Memory B cell (primary cell): Measurements from ENCODE around the gene LDLRAD1.
"Not testable (repeated sequence)": the region's sequence is repeated elsewhere in the genome, so short reads cannot be mapped to it uniquely, and the experiment has no call there.

Experiments used
- ATAC-seq: fragments of 150-1000 bp; cut with Tn5 transposase; 2 replicates; pipeline ENCODE4 v1.10.0; 2021; ENCODE audit warnings: low read depth, mild to moderate bottlenecking, moderate library complexity
- DNase-seq, 2 donors: peaks; one replicate each; pipeline ENCODE4 v3.0.0; 2022; ENCODE audit warnings: low spot score in 2 of 2
- H3K27ac Mint-ChIP-seq: one replicate; pipeline ENCODE4 v1.8.0; 2022; ENCODE audit warnings: mild to moderate bottlenecking, moderate library complexity, mixed read lengths
- H3K27me3 Mint-ChIP-seq: one replicate; pipeline ENCODE4 v1.8.0; 2022; ENCODE audit warnings: mixed read lengths
- H3K36me3 Mint-ChIP-seq: one replicate; pipeline ENCODE4 v1.8.0; 2022; ENCODE audit warnings: mild to moderate bottlenecking, mixed read lengths
- H3K4me1 Mint-ChIP-seq: one replicate; pipeline ENCODE4 v1.8.0; 2022; ENCODE audit warnings: mixed read lengths
- H3K4me3 Mint-ChIP-seq: one replicate; pipeline ENCODE4 v1.8.0; 2022; ENCODE audit warnings: mild to moderate bottlenecking, moderate library complexity, mixed read lengths
- H3K9me3 Mint-ChIP-seq: one replicate; pipeline ENCODE4 v1.8.0; 2022; ENCODE audit warnings: mixed read lengths

Gene LDLRAD1

GRCh38 chr1:54037476-54037875, 19.5 kb upstream of the LDLRAD1 start:
- Mint-ChIP-seq H3K36me3 (peaks cover 23% of the 10 kb centered on the region), H3K4me1 (no peaks in the 10 kb centered on the region), H3K27ac (no peak overlapping the region), H3K9me3 (no peaks in the 10 kb centered on the region), H3K27me3 (no peaks in the 10 kb centered on the region), H3K4me3 (no peak overlapping the region)
- no peak for DNase-seq
- no peak for ATAC-seq

DNA sequence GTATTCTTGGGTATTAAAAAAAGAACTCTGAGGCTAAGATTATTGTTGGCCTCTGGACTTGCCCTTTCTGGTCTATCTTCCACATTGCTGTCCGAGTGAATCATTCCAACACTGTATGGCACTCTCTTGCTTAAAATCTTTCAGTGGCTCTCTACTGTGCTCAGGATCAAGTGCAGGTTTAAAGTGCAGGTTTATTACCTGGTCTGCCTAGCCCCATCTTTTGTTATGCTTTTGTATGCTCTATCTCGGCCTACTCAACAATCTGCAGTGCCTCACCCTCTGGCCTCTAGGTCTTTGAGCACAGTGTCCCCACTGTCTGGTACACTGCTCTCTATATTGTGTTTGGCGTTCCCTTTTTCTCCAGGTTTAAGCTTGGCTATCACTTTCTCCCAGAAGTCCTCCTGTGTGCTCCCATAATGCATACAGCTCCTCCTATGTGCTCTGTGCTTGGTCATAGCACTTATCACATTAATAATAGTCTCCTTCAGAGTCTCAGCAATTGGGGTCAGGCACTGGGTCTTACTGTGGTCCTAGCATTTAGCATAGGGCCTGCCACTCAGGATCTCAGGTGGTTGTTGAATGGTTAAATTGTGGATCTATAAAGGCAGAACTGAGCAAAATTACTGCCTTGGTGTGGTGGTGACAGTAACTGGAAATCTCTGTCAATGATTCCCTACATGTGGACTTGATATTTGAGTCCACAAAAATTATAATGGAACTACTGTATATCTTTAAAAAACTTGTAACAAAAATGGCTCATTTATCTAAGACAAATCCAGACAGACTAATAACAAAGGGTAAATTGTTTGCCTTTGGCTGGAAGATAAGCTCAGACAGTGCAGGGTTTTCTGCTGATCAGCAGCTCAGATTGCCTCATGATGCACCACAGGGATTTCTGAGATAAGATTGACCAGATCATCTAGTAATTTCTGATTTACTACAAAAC, 10.6 kb upstream of the LDLRAD1 start:
- Mint-ChIP-seq H3K27me3 (no peaks in the 10 kb centered on the region), H3K9me3 (no peaks in the 10 kb centered on the region), H3K36me3 (peaks cover 6% of the 10 kb centered on the region), H3K4me1 (peaks cover 2% of the 10 kb centered on the region), H3K4me3 (no peak overlapping the region), H3K27ac (peak overlapping the region; percentile 52)
- DNase-seq: no peak
- ATAC-seq: no peak

DNA sequence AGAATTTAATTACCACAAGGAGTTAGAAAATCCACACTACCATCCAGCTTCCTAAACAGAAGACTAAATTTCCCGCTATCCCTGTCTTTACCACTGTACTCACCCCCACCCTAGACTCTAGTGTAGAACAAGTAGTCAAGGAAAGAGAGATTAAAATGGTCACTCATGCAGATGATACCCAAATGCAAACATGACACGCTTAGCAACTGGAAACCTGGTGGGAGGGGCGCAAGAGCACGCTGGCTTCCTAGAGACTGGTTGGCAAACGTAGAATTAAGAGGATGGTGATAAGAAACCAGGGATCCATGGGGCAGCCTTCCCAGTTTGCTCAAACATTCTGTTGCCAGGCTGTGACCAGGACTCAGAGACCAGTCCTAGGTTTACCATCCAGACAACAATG, 9.9 kb upstream of the LDLRAD1 start:
- Mint-ChIP-seq H3K27ac (no peak overlapping the region), H3K27me3 (no peaks in the 10 kb centered on the region), H3K9me3 (no peaks in the 10 kb centered on the region), H3K4me1 (peaks cover 2% of the 10 kb centered on the region), H3K4me3 (no peak overlapping the region), H3K36me3 (peaks cover 6% of the 10 kb centered on the region)
- ATAC-seq (no peak), DNase-seq (no peak)

DNA sequence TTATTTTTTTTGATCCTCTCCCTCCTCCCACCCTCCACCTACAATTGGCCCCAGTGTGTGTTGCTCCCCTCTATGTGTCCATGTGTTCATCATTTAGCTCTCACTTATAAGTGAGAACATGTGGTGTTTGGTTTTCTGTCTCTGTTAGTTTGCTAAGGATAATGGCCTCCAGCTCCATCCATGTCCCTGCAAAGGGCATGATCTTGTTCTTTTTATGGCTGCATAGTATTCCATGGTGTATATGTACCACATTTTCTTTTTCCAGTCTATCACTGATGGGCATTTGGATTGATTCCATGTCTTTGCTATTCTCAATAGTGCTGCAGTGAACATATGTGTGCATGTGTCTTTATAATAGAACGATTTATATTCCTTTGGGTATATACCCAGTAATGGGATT, 6.8 kb upstream of the LDLRAD1 start:
- DNase-seq, ATAC-seq, H3K36me3 Mint-ChIP-seq, H3K4me1 Mint-ChIP-seq, H3K27me3 Mint-ChIP-seq, H3K4me3 Mint-ChIP-seq, H3K27ac Mint-ChIP-seq, H3K9me3 Mint-ChIP-seq: not testable (repeated sequence)

DNA sequence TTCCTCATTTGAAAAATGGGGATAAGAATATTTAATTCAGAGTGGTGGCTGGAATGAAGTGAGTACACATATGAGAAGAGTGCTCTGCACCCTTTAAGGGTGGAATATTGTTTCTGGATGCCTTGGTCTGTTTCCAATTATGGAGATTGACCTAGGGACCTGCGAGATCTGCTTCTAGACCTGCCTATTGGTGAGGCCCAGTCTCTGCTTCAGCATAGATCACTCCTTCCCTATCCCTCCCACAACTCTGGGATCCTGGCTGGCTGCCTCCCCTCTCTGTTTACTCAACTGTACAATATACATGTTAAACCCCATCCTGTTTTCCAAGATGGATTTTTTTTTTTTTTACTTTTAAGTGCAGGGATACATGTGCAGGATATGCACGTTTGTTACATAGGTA, 6.4 kb upstream of the LDLRAD1 start:
- no peak for DNase-seq
- no peak for ATAC-seq
- H3K4me3 Mint-ChIP-seq: no peak overlapping the region
- H3K4me1 Mint-ChIP-seq: no peaks in the 10 kb centered on the region
- no peaks in the 10 kb centered on the region for H3K9me3 Mint-ChIP-seq
- peaks cover 2% of the 10 kb centered on the region for H3K36me3 Mint-ChIP-seq
- no peaks in the 10 kb centered on the region for H3K27me3 Mint-ChIP-seq
- no peak overlapping the region for H3K27ac Mint-ChIP-seq

GRCh38 chr1:54019562-54020176, 1.7 kb upstream of the LDLRAD1 start:
- not testable (repeated sequence) for H3K4me1 Mint-ChIP-seq, H3K9me3 Mint-ChIP-seq, H3K27me3 Mint-ChIP-seq, H3K27ac Mint-ChIP-seq, DNase-seq, ATAC-seq, H3K36me3 Mint-ChIP-seq, H3K4me3 Mint-ChIP-seq

DNA sequence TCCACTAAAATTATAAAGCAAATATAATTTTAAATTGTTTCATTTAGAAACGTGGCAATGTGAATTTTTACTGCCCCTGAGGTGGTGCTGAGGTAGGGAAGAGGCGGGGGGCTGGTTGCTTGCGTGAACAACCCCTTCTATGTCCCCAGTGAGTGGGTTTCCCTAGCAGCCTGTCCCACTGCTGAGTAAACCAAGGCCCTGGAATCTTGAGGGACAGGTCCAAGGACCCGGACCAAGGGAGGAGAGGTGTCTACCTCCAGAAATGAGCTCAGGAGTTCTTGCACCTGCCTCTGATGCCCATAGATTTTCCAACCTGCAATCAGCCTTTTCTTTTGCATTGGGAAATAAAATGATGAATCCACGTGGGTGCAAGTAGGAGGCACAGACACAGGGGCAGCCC, 649 bp upstream of the LDLRAD1 start:
- ATAC-seq (no peak), DNase-seq (no peak)
- no peaks in the 10 kb centered on the region for H3K9me3 Mint-ChIP-seq
- H3K27me3 Mint-ChIP-seq: peaks cover 6% of the 10 kb centered on the region
- no peaks in the 10 kb centered on the region for H3K36me3 Mint-ChIP-seq
- H3K4me3 Mint-ChIP-seq: no peak overlapping the region
- H3K27ac Mint-ChIP-seq: no peak overlapping the region
- H3K4me1 Mint-ChIP-seq: no peaks in the 10 kb centered on the region

DNA sequence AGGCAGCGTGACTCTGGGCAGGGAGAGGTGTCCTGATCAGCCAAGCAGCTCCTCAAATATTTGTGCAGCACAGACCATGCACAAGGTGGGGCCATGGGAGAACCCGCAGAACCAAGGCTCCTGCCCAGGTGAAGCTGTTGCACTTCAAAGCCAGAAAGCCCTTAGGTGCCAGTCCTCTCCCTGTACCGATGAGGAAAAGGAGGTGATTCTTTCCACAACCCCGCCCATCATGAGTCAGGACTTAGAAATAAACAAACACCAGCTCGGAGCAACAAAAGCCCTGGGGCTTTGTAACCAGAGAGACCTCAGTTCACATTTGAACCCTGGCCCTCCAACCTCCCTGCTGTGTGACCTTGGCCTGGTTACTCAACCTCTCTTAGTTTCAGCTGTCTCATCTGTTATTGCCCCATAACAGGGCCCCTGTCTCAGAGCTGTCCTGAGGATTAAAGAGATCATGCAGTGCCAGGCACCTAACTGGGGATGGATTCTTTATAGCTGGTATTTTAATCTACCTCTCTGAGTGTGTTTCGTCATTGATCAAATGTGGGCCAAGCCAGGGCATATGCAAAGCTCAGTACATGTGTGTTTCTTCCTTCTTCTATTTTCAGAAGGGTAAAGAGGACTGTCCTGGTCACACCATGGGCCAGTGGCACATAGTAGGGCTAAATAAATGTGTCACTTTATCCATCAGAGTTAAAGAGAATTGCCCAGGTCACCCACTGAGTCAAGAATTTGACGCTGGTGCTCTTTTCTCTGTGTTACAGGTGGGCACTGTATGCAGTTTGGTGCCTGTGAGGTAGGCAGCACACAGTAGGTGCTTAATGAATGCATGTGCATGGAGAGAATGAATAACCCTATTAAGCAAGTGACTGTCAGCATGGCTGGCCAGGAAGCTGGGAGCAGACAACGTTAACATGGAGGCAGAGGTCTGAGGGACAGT, 1.4 kb downstream of the LDLRAD1 start:
- H3K36me3 Mint-ChIP-seq: no peaks in the 10 kb centered on the region
- H3K27me3 Mint-ChIP-seq: peaks cover 13% of the 10 kb centered on the region
- H3K4me3 Mint-ChIP-seq: no peak overlapping the region
- no peak for ATAC-seq
- H3K4me1 Mint-ChIP-seq: no peaks in the 10 kb centered on the region
- DNase-seq: no peak
- H3K27ac Mint-ChIP-seq: no peak overlapping the region
- H3K9me3 Mint-ChIP-seq: no peaks in the 10 kb centered on the region

- H3K9me3 Mint-ChIP-seq: no peaks in the 10 kb centered on the region
- H3K36me3 Mint-ChIP-seq: no peaks in the 10 kb centered on the region
- H3K4me1 Mint-ChIP-seq: no peaks in the 10 kb centered on the region
Measured at GRCh38 chr1:54014009-54014629, 3.9 kb downstream of the LDLRAD1 start.

DNA sequence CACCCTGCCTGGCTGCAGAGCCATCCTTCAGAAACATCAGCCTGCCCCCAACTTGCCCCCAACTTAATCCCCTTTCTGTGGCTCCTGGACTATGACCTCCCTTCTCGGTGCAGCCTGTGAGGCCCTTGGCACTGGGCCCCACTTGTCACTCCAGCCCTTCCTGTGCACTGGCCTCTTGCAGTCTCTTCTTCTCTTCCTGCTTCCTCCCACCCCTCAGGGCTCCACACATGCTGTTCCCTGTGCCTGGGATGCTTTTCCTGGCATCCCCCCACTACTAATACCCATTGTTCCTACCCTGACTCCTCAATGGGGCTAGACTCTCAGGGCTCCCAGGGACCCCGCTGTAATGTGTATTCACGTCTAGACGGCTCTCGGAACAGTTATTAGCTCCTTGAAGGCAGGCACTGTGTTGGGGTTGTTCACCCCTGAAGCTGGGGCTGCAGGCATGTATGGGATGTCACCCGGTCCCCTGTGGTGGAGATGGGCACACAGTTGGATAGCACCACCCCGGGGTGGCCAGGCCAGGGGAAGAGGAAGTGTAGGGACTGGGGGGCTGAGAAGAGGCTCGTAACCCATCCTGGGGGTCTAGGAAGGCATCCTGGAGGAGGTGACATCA, 4.5 kb downstream of the LDLRAD1 start:
- H3K27me3 Mint-ChIP-seq: peaks cover 18% of the 10 kb centered on the region
- no peaks in the 10 kb centered on the region for H3K9me3 Mint-ChIP-seq
- no peaks in the 10 kb centered on the region for H3K36me3 Mint-ChIP-seq
- H3K4me3 Mint-ChIP-seq: no peak overlapping the region
- no peak overlapping the region for H3K27ac Mint-ChIP-seq
- H3K4me1 Mint-ChIP-seq: no peaks in the 10 kb centered on the region
- DNase-seq (no peak), ATAC-seq (no peak)

More at GRCh38 chr1:54014009-54014629, 3.9 kb downstream of the LDLRAD1 start:
- H3K27ac Mint-ChIP-seq: no peak overlapping the region
- no peak overlapping the region for H3K4me3 Mint-ChIP-seq
- ATAC-seq (no peak), DNase-seq (no peak)
- peaks cover 18% of the 10 kb centered on the region for H3K27me3 Mint-ChIP-seq

DNA sequence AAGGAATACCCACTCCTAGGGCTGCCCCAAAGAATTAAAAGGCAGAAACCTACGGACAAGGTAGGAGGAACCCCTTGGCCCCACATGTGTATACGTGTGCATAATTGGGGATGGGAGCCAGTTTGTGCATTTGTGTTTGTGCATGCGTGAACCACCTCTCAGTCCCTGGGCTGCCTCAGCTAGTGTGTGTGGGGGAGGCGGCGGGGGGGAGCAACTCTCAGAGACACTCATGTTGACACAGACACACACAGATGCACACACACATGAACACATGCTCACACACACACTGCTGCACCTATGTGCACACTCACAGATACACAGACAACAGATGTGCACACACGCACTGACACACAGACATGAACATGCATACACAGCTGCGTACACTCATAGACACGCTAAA, 5.1 kb downstream of the LDLRAD1 start:
- Mint-ChIP-seq H3K36me3 (no peaks in the 10 kb centered on the region), H3K27ac (no peak overlapping the region), H3K4me1 (no peaks in the 10 kb centered on the region), H3K4me3 (no peak overlapping the region), H3K27me3 (peaks cover 18% of the 10 kb centered on the region), H3K9me3 (no peaks in the 10 kb centered on the region)
- no peak for DNase-seq
- no peak for ATAC-seq

DNA sequence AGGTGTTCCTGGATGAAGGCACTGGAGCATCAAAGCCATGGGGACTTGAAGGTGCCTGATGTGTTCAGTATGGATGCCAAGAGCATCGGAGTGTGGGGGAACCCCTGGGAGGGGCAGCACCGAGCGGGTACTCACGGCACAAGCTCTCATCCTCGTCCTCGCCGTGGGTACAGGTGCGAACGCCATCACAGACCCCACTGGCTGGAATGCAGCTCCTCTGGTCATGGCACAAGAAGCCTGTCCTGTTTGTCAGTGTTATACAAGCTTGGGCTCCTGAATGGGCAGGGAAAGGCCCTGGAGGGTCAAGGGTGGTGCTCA, 6.0 kb downstream of the LDLRAD1 start:
- Mint-ChIP-seq H3K4me3 (no peak overlapping the region), H3K9me3 (no peaks in the 10 kb centered on the region), H3K27me3 (peaks cover 18% of the 10 kb centered on the region), H3K4me1 (no peaks in the 10 kb centered on the region), H3K36me3 (no peaks in the 10 kb centered on the region), H3K27ac (no peak overlapping the region)
- ATAC-seq: no peak
- DNase-seq: no peak

DNA sequence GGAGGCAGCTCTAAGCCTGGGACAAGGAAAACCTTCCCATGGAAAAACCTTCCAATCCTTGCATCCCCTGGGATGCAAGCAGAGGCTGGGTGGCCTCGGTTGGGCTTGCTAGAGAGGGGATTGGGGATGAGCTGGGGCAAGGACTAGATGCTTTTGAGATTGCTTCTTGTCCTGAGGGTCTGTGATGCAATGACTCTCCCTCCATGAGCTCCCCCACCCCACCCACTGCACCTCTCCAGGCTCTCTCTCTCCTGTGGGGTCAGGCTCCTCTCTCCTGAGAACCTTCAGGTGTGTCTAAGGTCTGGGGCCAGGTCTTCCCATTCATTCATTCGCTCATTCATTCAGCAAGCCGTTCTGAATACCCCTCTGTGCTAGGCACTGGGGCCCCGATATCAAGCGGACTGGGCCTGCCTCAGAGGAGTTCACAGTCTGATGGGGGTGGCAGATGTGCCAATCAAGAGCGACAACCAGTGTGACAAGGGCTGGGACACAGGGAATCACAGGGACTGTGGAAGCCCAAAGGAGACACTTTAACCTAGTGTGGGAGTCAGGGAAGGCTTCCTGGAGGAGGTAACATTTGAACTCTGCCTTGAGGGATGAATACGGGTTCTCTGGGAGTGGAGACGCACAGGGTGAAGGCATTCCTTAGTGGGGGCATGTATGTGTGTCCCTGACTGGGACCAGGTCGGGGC, 6.5 kb downstream of the LDLRAD1 start:
- ATAC-seq: no peak
- Mint-ChIP-seq H3K9me3 (no peaks in the 10 kb centered on the region), H3K27ac (no peak overlapping the region), H3K4me1 (no peaks in the 10 kb centered on the region), H3K4me3 (no peak overlapping the region), H3K36me3 (no peaks in the 10 kb centered on the region), H3K27me3 (peaks cover 18% of the 10 kb centered on the region)
- no peak for DNase-seq
